Measurements from ENCODE around the gene ATP1B3. TPM values are rescaled to one million over a fixed set of nuclear protein-coding genes. Genes with fewer than 3 reads are reported as not detected.

The ATP1B3 gene
- polyA plus RNA-seq, 1 experiment, result 59.7 TPM

DNA sequence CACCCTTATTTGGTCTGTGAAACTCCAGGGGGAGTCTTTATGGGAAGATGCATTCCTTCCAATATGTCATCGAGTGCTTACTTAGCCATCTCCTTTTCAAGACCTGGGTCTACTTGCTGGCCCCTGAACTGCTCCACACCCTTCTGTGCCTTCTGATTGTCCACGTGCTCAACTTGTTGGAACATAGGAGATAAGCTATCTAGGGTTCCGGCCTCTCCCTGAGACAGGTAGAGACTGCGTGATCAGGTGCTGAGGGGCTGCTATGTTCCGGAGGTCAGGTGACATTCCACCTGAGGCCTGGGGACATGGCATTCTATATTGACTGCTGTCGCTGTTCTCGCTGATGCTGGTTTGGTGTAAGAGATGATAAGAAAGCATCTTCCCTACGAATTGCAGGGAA lies 65.6 kb downstream of the ATP1B3 start:
- CTCF ChIA-PET, result no interaction called here
- no peak for DNase-seq (ENCODE audit: low read depth)
- POLR2A ChIA-PET, result no interaction called here
- TF ChIP-seq, protein P1, sequence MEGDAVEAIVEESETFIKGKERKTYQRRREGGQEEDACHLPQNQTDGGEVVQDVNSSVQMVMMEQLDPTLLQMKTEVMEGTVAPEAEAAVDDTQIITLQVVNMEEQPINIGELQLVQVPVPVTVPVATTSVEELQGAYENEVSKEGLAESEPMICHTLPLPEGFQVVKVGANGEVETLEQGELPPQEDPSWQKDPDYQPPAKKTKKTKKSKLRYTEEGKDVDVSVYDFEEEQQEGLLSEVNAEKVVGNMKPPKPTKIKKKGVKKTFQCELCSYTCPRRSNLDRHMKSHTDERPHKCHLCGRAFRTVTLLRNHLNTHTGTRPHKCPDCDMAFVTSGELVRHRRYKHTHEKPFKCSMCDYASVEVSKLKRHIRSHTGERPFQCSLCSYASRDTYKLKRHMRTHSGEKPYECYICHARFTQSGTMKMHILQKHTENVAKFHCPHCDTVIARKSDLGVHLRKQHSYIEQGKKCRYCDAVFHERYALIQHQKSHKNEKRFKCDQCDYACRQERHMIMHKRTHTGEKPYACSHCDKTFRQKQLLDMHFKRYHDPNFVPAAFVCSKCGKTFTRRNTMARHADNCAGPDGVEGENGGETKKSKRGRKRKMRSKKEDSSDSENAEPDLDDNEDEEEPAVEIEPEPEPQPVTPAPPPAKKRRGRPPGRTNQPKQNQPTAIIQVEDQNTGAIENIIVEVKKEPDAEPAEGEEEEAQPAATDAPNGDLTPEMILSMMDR (IDR thresholded peaks at IDR 0.05; ENCODE audit: insufficient read depth, low read depth, low read length), result no peak
- H3K27me3 ChIP-seq (ENCODE audit: control insufficient read depth, insufficient read depth, low read length), result no peaks in the 10 kb centered on the region
- no peak overlapping the region for H3K4me3 ChIP-seq (ENCODE audit: low read depth, low read length)
- no peaks in the 10 kb centered on the region for H3K36me3 ChIP-seq (ENCODE audit: control insufficient read depth, insufficient read depth, low read length)

DNA sequence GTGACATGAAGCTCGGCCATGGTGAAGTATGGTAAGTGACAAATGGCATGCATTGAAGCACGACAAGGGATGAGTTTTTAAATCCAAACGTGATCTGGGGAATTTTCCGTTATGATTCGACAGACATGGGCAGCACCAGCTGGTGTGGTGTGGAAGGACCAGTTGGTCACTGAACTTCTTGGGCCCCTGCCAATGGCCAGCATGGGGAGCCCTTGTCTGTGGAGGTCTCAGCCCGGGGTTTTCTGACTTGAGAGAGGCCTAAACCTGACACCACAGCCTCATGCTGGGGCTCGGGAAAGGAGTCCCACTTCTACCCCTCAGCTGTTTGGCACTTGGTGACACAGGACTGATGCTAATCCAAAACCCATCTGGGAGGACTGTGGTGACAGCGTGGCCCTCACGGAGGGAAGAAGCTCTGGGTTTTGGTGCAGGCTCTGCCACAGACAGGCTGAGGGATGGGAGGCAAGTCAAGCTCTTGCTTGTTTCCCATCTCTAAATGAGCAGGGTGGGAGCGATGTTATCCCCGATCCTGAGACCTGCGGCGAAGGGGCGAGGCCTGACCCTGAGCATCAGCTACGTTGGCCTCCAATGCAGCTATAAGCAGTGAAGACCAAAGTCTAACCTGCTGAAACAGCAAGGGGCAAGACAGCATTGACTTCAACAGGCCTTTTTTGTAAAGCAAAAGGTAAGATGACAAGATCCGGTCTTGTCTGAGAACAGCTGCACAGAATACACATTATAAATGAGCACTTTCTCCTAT lies 69.5 kb downstream of the ATP1B3 start:
- POLR2A ChIA-PET, result no interaction called here
- TF ChIP-seq, protein P1 (IDR thresholded peaks at IDR 0.05; ENCODE audit: insufficient read depth, low read depth, low read length), result no peak
- no peak for DNase-seq (ENCODE audit: low read depth)
- Histone ChIP-seq H3K36me3 (ENCODE audit: control insufficient read depth, insufficient read depth, low read length) (no peaks in the 10 kb centered on the region), H3K4me3 (ENCODE audit: low read depth, low read length) (no peak overlapping the region), H3K27me3 (ENCODE audit: control insufficient read depth, insufficient read depth, low read length) (no peaks in the 10 kb centered on the region)
- CTCF ChIA-PET, result interaction anchor here (0.7 to 1.5 kb wide), 2 partner anchors 11 to 14 kb away, joined by 3 to 4 read pairs; no protein-coding TSS in a partner anchor

DNA sequence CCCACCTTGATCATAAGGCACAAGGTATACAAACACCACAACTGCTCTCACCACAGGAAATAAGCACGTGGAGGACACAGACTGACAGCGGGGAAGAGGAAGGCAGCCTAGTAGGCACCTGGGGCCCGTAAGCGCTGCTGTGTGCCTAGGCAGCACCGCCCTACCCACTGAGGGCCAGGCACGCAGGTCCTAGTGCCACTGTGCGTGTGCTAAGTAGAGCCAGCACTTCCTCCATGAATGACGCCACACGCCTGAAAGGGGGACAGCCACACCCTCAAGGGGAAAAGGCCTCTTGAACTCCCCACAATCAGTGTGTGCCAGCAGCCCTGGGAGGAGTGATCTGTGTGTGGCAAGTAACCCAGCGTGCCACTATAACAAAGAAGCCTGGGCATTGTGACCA lies 73.0 kb downstream of the ATP1B3 start:
- CTCF ChIA-PET, result interaction anchor here (0.6 to 1.1 kb wide), 2 partner anchors 9 to 12 kb away, joined by 3 read pairs; no protein-coding TSS in a partner anchor
- DNase-seq (ENCODE audit: low read depth), result no peak
- H3K4me3 ChIP-seq (ENCODE audit: low read depth, low read length), result no peak overlapping the region
- H3K36me3 ChIP-seq (ENCODE audit: control insufficient read depth, insufficient read depth, low read length), result no peaks in the 10 kb centered on the region; the same call in 1 of the 2 replicates
- POLR2A ChIA-PET, result no interaction called here
- TF ChIP-seq, protein P1 (IDR thresholded peaks at IDR 0.05; ENCODE audit: insufficient read depth, low read depth, low read length), result no peak
- no peaks in the 10 kb centered on the region for H3K27me3 ChIP-seq (ENCODE audit: control insufficient read depth, insufficient read depth, low read length)

DNA sequence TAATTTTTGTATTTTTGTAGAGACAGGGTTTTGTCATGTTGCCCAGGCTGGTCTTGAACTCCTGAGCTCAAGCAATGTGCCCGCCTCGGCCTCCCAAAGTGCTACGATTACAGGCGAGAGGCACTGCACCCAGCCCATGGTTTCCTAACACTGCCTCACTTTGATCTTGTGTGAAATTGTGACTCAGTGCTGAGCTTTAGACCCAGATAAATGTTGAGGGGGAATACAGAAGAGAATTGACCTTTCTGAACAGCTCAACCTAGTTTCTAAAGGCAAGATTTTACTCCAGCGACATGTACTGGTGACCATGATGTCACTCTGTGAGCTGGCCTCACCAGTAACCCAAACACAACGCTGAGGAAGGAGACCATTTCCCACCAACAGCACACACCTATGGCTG lies 73.5 kb downstream of the ATP1B3 start:
- CTCF ChIA-PET, result interaction anchor here (0.6 to 1.1 kb wide), 2 partner anchors 9 to 12 kb away, joined by 3 read pairs; no protein-coding TSS in a partner anchor
- Histone ChIP-seq H3K27me3 (ENCODE audit: control insufficient read depth, insufficient read depth, low read length) (no peaks in the 10 kb centered on the region), H3K4me3 (ENCODE audit: low read depth, low read length) (no peak overlapping the region), H3K36me3 (ENCODE audit: control insufficient read depth, insufficient read depth, low read length) (no peaks in the 10 kb centered on the region; the same call in 1 of the 2 replicates)
- TF ChIP-seq, protein P1 (IDR thresholded peaks at IDR 0.05; ENCODE audit: insufficient read depth, low read depth, low read length), result no peak
- POLR2A ChIA-PET, result no interaction called here
- DNase-seq (ENCODE audit: low read depth), result no peak

DNA sequence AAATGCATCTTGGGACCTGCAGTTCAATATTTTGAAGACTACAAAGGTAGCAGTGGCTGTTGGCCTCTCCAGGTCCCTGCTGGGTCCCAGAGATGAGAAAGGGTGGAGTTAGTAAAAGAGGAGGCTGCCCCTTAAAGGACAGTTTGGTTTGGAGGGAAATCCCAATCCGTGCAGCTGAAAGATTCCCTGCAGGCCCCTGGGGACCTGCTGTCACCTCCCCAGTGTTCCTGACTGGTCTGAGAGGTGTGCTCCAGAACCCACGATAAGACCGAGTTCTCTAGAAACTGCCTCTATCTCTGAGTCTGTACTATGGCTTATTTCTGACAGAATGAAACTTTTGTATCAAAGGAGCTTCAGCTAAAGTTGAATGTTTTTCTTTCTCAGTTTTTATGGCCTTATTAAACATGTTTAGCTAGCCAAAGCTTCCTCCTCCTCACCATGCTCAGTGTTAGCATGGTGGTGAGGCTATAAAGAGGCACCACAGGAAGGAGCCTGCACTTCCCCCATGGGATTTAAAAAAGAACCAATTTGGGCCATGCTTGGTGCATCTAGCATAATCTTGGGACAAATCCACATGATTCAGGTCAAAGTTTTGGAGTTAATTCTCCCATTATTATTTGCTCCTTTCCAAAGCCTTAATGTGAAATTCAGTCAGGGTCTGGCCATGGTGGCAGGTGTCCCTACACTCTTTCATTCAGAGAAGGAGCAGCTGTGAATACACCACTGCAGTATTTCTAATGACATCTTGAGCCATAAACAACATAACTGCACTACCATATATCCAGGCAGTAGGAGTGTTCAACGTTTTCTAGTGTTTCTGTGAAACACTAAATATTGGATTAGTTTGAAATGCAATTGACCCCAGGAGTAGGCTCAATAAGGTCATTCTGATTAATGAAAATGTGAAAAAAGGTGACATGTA lies 74.4 kb downstream of the ATP1B3 start:
- no peak overlapping the region for H3K4me3 ChIP-seq (ENCODE audit: low read depth, low read length)
- CTCF ChIA-PET, result interaction anchor here (1.1 to 1.3 kb wide), 2 partner anchors 10 to 11 kb away, joined by 3 to 5 read pairs; no protein-coding TSS in a partner anchor
- POLR2A ChIA-PET, result no interaction called here
- TF ChIP-seq, protein P1 (IDR thresholded peaks at IDR 0.05; ENCODE audit: insufficient read depth, low read depth, low read length), result no peak
- H3K27me3 ChIP-seq (ENCODE audit: control insufficient read depth, insufficient read depth, low read length), result no peaks in the 10 kb centered on the region
- H3K36me3 ChIP-seq (ENCODE audit: control insufficient read depth, insufficient read depth, low read length), result no peaks in the 10 kb centered on the region; the same call in 1 of the 2 replicates
- DNase-seq (ENCODE audit: low read depth), result no peak
